Anterior cingulate cortex (tissue), 58 donors: Measurements from ENCODE around the gene IL13RA2.

Experiments
- DNase-seq, 58 donors: peaks; one replicate each; lab custom pipeline; 2025; lab: John Stamatoyannopoulos, UW

Gene IL13RA2

GRCh38 chrX:115017455-115017854, at the start of gene IL13RA2:
IL13RA2 (minus strand) TSS chrX:115017616; CDS start chrX:115017269, 347 bp downstream.
- DNase-seq, result peak in 1 of 58 donors; percentile 1

- DNase-seq, result no peak
Observed at GRCh38 chrX:115065304-115065703, 47.9 kb upstream of the IL13RA2 start.

GRCh38 chrX:115060013-115060412, 42.6 kb upstream of the IL13RA2 start:
- no peak for DNase-seq

GRCh38 chrX:115058276-115058675, 40.9 kb upstream of the IL13RA2 start:
- no peak for DNase-seq

- no peak for DNase-seq
Observed at GRCh38 chrX:115054876-115055275, 37.5 kb upstream of the IL13RA2 start.

- DNase-seq, result no peak
Observed at GRCh38 chrX:115053223-115053622, 35.8 kb upstream of the IL13RA2 start.

- no peak for DNase-seq
Observed at GRCh38 chrX:115047715-115048114, 30.3 kb upstream of the IL13RA2 start.

- DNase-seq, result no peak
Observed at GRCh38 chrX:115047181-115047580, 29.8 kb upstream of the IL13RA2 start.

- DNase-seq, result no peak
Observed at GRCh38 chrX:115040417-115040816, 23.0 kb upstream of the IL13RA2 start.

GRCh38 chrX:115038406-115038805, 21.0 kb upstream of the IL13RA2 start:
- no peak for DNase-seq

GRCh38 chrX:115036029-115036428, 18.6 kb upstream of the IL13RA2 start:
- no peak for DNase-seq

GRCh38 chrX:115031989-115032388, 14.6 kb upstream of the IL13RA2 start:
- no peak for DNase-seq

GRCh38 chrX:115030625-115031024, 13.2 kb upstream of the IL13RA2 start:
- no peak for DNase-seq

GRCh38 chrX:115029869-115030570, 12.6 kb upstream of the IL13RA2 start:
- DNase-seq, result no peak

- DNase-seq, result no peak
Observed at GRCh38 chrX:115029440-115029839, 12.0 kb upstream of the IL13RA2 start.

- DNase-seq, result no peak
Observed at GRCh38 chrX:115023811-115024210, 6.4 kb upstream of the IL13RA2 start.

GRCh38 chrX:115023139-115023538, 5.7 kb upstream of the IL13RA2 start:
- DNase-seq, result no peak

GRCh38 chrX:115021121-115021520, 3.7 kb upstream of the IL13RA2 start:
- DNase-seq, result no peak

- no peak for DNase-seq
Observed at GRCh38 chrX:115018944-115019343, 1.5 kb upstream of the IL13RA2 start.

- DNase-seq, result peak in 1 of 58 donors; percentile 0
Observed at GRCh38 chrX:115018040-115018647, 728 bp upstream of the IL13RA2 start.

GRCh38 chrX:115013705-115014104, 3.7 kb downstream of the IL13RA2 start:
- DNase-seq, result no peak

- DNase-seq, result no peak
Observed at GRCh38 chrX:115011428-115011827, 6.0 kb downstream of the IL13RA2 start.
